HG03442 (cell line): ENCODE measurements around the gene RFTN2.
"Not testable (repeated sequence)": the region's sequence is repeated elsewhere in the genome, so short reads cannot be mapped to it uniquely, and the experiment has no call there.

Source experiments
- ATAC-seq: cut with Tn5 transposase; IDR thresholded peaks from one replicate; pipeline ENCODE4 v1.9.1; 2021; ENCODE audit warnings: mild to moderate bottlenecking, moderate library complexity; ENCODE audit not compliant: unreplicated experiment

The RFTN2 gene

GRCh38 chr2:197555467-197555866, 119.9 kb downstream of the RFTN2 start:
- ATAC-seq: no peak

DNA sequence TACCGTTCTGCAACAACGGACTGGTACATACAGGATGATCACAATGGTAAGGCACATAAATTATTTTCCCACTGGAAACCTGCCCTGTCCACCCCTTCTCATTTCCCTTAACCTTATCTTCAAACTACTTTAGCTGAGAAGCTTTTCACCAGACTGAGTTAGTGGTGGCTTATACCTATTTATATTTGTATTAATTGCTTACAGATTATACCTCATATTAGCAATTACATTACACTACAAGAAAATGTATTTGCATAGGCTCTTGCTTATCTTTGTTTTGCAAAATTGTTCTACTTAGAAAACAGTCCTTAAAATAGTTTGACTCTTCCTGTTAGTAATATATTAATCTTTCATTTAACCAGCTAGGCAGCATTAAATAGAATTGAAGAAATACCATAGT, 124.1 kb downstream of the RFTN2 start:
- ATAC-seq: not testable (repeated sequence)

- no peak for ATAC-seq
Observed at GRCh38 chr2:197548582-197548981, 126.8 kb downstream of the RFTN2 start.

DNA sequence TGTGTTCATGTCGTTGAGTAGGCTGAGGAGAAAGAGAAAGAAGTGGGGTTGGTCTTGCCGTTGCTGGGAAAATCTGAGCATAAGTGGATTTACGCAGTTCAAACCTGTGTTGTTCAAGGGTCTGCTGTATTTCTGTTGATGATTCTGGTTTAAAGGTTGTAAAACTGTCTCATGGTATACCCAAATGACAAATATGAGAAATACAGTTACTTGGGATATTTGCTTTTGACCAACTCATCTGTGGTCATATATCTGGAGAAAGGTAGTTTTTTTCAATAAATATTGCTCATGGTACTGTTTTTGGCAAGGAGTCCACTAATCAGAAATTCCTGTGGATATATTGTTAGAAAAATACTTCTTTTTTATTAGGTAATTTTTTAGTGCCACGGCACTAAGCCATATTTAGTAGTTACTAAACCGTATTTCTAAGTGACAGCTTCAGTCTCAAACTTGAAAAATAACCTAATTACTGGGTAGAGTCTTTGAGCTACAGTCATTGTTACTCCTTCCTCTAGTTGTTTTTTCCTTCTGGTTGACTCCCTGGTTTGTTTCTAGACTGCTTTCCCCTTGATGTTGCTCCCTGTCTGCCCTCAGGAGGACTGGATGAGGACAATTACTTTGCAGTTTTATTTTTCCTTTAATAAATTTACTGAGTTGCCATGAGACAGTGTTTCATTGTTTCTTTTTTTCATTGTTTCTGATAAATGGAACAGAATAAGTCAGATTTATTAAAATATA, 128.1 kb downstream of the RFTN2 start:
- ATAC-seq: no peak

GRCh38 chr2:197543206-197543605, 132.2 kb downstream of the RFTN2 start:
- no peak for ATAC-seq

- no peak for ATAC-seq
Observed at GRCh38 chr2:197539734-197540133, 135.7 kb downstream of the RFTN2 start.

GRCh38 chr2:197538412-197538811, 137.0 kb downstream of the RFTN2 start:
- no peak for ATAC-seq
